HG02588 (cell line): ENCODE data around the gene TYMP.
"Not testable (repeated sequence)": the region's sequence is repeated elsewhere in the genome, so short reads cannot be mapped to it uniquely, and the experiment has no call there.

Experiments used
- ATAC-seq: cut with Tn5 transposase; IDR thresholded peaks from one replicate; pipeline ENCODE4 v1.9.1; 2021; ENCODE audit warnings: mild to moderate bottlenecking, moderate library complexity; ENCODE audit not compliant: unreplicated experiment

Gene TYMP

DNA sequence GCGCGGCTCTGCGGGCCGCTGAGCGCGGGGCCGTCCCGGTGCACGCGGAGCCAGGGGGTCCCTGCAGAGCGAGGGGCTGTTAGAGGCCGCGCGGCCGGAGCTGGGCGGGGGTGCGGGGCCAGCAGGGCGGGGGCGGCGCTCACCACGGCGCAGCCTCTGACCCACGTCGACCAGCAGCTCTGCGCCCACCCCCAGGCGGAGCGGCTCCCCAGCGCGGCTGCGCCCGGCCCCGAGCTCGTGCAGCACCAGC, 4.0 kb downstream of the TYMP start:
- ATAC-seq: peak; percentile 17

DNA sequence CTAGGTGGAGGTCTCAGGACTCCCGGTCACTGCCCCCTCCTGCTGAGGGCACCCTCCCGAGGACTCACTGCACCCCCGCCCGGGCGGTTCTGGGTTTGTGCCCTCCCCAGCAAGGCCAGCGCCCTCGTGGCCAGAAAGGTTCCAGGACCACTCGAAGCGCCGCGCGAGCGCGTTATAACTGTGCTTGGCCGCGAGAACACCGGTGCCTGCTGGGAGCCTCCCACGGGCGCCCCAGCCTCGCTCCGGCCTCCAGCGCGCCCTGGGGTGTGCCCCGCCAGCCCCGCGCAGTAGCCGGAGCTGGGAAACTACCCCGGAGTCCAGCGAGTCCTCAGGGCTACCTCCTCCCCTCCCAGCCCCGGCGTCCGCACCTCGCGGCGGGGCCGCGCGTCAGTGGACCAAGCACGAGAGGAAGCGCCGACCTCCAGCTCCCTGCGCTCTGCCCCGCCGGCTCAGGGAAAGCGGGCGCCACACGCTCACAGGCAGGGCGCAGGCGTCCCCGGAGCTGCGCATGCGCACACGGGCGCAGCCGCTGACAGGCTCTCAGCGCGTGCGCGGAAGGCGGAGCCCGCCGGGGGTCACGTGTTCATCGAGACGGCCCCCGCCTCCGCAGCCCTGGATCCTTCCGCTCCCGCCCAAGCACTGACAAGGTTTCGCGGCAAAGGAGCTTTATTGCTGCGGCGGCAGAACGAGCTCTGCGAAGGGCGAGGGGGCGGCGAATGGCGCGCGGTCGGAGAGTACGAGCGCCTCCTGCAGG, 4.5 kb downstream of the TYMP start, which contains the start of gene SCO2:
TSS of gene SCO2 (minus strand) at position 495 of the 754 bp plus-strand sequence. CDS start 1,187 bp downstream, outside the sequence.
- ATAC-seq: peak; percentile 37

DNA sequence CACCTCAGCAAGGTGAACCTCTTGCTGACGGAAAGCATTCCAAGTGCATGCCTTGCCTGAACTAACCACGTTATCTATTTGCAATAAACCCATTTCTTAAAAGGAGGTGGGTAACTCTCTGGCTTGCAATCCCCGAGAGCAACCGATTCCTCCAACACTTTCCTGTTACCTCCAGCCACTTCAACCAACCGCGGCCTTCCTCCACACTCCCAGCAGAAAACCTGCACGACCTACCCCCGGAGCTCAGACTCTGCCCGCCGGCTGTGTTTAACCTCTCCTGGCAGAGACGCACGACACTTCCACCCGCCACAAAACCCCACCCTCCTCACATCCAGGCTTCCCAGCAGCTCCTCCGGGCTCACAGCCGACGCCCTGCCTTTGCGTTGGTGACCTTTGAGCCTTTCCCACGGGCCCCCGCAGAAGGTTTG, 5.1 kb downstream of the TYMP start:
- ATAC-seq: no peak

DNA sequence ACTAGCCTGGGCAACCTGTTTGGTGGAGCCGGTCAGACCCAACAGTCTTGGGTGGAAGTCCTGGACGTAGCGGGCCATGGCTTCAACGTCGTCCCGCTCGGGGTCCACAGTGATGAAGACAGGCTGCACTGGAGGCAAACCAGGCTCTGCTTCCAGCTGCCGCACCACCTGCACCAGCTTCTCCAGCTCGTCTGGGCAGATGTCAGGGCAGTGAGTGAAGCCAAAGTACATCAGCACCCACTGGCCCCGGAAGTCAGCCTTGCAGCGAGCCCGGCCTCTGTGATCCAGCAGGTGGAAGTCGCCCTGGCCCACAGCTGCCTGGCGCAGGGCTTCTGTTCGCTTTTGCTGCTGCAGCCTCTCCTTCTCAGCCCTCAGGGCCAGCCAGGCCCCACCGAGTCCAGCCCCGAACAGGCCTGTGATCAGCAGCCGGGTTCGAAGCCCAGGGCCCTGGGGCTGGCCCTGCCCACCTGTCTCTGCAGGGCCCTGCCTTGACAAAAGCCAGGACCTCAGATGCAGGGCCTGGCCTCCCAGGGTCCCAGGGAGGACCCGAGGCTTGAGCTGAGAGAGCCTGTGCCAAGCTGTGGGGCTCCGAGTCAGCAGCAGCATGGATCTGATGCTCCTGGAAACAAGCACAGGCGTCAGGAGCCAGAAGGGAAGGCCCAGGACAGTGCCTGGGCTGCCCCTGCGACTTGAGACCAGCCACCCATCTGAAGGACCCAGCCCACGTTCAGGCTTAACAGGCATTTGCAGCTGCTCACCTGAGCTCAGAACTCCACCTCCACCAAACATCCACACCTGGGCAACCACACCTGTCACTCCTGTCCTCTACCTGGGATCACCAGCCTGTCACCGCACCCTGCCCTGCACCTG, 5.8 kb downstream of the TYMP start:
- ATAC-seq: no peak

DNA sequence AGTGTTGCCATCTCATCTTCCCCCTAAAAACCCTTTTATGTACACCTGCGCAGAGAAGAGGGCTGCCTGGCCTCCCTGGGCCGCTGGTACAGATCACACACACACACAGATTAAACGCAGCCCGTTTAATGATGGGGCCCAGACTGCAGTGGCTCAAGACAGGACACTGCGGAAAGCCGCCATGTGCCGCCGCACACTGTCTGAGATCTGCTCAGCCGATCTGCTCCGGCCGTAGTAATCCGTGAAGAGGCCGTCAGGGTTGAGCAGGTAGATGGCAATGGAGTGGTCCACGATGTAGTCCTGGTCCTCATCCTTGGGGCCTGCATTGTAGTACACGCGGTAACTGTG, 6.4 kb downstream of the TYMP start:
- ATAC-seq: no peak

DNA sequence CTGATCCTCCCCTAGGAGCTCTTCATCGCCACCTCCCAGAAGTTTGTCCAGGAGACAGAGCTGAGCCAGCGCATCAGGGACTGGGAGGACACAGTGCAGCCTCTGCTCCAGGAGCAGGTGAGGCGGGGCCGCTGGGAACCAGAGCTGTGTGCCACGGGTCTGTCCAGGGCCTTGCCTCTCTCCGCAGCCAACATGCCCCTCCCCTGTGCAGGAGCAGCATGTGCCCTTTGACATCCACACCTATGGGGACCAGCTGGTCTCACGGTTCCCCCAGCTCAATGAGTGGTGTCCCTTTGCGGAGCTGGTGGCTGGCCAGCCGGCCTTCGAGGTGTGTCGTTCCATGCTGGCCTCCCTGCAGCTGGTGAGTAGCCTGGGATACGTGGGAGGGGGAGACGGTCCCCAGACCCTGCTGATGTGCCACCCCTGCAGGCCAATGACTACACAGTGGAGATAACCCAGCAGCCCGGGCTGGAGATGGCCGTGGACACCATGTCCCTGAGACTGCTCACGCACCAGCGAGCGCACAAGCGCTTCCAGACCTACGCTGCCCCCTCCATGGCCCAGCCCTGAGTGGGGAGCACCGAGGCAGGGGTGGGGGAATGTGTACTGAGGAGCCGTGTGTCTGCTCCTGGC, 6.9 kb downstream of the TYMP start:
- no peak for ATAC-seq

DNA sequence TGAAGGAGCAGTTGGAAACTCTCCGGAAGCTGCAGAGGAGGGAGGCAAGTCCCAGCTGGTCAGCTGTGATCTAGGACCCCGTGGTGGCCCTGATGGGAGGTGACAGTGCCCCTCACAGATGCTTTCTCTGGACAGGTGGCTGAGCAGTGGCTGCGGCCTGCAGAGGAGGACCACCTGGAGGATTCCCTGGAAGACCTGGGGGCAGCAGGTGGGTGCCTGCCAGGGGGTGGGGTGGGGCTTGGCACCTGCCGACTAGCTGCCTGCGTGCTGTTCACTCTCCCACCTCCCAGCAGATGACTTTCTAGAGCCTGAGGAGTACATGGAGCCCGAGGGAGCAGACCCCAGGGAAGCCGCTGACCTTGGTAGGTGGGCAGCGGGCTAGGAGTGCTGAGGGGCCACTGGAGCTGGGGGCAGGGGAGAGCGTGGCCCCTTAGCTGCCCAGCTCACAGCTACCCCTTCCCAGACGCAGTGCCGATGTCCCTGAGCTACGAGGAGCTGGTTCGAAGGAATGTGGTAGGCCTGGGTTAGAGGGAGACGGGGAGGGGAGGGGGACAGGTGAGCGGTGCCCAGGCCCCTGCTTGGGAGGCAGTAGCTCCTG, 7.5 kb downstream of the TYMP start:
- ATAC-seq: no peak

DNA sequence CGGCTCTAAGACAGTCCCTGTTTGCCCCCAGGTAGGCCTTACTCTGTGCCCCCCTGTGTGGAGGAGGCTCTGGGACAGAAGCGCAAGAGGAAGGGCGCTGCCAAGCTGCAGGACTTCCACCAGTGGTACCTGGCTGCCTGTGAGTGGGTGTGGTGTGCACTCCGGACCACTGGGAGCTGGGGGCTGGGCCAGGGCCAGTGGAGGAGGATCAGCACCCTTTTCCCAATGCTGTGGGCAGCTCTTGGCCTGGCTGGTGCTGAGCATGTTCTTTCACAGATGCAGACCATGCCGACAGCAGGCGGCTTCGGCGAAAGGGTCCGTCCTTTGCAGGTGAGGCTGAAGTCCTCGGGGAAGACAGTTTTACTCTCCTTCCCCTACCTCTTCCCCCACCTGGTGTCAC, 8.1 kb downstream of the TYMP start:
- ATAC-seq: no peak

DNA sequence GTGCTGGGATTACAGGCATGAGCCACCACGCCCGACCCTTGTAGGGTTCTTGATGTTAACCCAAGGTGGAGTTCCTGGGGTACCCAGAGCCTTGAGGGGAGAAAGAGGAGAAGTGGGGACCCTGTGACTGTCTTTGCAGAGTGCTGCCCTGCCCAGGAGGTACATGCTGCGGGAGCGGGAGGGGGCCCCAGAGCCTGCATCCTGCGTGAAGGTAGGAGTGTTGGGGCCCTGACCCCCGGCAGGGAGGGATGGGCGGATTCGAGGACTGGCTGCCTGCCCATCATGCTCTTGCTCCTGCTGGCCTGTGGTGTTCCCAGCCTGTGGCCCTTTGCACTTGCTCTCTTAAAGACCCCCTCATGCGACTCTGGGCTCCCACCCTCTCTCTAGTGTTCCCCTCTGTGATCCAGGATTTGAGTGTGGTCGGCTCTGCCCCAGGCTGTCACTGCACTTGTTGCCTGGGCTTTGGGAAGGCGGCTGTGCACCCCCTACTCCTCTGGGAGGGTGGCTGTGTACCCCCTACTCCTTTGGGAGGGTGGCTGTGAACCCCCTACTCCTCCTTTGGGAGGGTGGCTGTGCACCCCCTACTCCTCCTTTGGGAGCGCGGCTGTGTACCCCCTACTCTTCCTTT, 8.9 kb downstream of the TYMP start:
- no peak for ATAC-seq

DNA sequence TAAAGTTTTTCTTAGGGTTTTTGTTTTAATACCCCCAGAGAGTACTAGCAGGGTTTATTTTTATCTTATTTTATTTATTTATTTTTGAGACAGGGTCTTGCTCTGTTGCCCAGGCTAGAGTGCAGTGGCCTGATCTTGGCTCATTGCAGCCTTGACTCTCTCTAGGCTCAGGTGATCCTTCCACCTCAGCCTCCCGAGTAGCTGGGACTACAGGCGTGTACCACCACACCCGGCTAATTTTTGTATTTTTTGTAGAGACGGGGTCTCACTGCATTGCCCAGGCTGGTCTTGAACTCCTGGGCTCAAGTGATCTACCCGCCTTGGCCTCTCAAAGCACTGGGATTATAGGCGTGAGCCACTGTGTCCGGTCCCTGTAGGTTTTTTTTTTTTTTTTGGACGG, 9.6 kb downstream of the TYMP start:
- ATAC-seq: not testable (repeated sequence)

DNA sequence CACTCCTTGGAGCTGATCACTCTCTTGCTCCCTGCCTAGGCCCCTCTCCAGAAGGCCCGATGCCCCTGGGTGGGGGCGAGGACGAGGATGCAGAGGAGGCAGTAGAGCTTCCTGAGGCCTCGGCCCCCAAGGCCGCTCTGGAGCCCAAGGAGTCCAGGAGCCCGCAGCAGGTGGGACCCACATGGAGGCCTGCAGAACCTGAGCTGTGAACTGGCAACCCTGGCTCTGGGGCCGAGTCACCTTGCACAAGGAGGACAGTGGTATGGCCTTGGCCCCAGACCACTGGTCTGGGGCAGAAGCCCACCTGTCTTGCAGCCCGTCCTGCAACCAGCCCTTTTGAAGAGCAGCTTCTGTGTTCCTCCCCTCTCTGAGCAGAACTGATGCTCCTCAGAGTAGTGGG, 10.7 kb downstream of the TYMP start:
- ATAC-seq: no peak

DNA sequence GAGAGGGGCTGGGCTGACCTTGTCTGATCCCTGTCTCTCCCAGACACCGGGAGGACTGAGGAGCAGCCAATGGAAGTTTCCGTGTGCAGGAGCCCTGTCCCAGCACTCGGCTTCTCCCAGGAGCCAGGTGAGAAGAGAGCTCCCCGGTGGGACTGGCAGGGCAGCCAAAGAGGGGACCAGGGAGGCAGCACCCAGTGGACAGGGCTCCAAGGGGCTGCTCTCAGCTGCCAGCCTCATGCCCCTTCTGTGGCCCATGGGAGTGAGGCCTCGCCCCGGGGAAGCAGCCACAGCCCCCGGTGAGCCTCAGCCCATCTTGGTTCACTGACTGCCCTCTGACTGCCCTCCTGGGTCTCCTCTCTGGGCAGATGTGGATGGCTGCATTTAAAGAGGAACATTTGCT, 11.2 kb downstream of the TYMP start:
- ATAC-seq: no peak

DNA sequence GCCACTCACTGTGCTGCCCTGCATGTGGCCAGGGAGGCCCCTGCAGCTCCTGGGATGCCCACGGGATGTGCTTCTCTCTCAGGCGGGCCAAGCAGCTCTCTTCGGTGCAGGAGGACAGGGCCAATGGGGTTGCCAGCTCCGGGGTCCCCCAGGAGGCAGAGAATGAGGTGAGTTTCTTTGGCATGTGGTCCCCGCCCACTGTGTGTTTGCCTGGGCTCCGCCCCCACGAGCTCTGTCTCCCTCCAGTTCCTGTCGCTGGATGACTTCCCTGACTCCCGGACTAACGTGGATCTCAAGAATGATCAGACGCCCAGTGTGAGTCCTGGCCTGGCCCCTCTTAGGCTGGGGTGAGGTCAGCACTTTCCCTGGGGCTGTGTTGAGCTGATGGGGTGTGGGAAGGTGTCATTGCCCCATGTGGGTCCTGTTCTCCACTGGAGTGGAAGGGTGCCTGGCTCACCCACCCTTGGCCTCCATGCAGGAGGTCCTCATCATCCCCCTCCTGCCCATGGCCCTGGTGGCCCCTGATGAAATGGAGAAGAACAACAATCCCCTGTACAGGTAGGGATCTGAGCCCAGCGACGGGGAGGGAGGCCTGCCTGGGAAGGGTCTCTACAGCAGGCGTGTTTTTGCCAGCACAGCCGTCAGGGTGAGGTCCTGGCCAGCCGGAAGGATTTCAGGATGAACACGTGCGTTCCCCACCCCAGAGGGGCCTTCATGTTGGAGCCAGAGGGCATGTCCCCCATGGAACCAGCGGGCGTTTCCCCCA, 12.1 kb downstream of the TYMP start:
- no peak for ATAC-seq

DNA sequence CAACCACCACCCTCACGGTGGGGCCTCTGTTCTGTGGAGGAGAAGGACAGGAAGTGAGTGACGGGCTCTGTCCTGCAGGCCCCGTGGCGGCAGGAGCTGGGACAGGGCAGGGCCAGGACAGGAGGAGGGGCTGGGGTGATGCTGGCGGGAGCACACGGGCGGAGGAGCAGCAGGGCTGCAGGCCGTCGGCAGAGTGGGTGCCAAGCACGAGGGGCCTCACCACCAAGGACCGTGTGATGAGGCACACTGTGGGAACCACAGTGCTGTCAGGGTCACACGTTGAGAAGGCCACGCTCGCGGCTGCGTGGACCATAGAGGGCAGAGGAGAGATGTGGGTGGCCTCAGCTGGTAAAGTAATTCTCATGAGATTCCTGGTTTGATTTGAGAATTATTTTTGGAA, 12.9 kb downstream of the TYMP start:
- ATAC-seq: no peak

DNA sequence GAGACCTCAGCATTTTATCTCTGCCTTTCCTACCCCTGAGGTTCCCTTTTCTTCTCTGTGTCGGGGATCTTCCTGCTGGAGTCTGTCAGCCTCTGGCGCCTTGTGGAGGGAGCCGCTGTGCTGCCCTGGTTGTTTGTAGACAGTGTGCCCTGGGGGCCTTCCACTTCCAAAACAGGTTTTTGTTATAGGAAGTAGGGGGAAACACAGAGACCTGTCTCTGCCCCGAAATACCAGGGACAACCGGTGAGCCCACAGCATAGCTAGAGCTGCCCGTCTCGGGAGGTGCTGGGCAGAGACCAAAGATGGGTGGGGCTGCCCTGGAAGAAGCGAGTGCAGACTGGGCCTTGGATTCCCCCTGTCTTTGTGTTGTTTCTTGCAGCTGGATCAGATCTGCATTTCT, 13.7 kb downstream of the TYMP start:
- no peak for ATAC-seq

DNA sequence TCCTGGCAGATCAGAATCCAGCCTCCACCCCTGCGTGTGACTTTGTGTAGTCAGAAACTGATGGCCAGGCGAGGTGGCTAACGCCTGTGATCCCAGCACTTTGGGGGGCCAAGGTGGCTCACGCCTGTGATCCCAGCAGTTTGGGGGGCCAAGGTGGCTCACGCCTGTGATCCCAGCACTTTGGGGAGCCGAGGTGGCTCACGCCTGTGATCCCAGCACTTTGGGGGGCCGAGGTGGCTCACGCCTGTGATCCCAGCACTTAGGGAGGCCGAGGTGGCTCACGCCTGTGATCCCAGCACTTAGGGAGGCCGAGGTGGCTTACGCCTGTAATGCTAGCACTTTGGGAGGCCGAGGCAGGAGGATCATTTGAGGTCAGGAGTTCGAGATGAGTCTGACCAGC, 16.6 kb downstream of the TYMP start:
- ATAC-seq: no peak

DNA sequence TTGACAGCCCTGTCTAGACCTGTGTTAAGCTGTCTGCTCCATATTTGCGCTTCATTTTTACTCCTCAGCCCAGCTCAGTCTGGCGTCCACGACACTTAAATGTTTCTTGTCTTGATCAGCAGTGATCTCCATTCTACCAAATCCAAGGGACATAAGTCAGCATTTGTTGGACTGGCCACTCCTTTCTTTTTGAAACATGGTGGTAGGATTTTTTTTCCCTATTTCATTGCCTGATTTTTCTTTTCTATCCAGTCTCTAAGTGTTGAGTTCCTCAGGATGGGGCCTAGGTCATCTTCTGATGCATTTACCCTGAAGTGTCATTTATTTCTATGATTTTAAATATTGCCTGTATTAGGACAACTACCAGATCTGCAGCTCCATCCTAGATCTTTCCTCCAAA, 20.9 kb downstream of the TYMP start:
- ATAC-seq: no peak

DNA sequence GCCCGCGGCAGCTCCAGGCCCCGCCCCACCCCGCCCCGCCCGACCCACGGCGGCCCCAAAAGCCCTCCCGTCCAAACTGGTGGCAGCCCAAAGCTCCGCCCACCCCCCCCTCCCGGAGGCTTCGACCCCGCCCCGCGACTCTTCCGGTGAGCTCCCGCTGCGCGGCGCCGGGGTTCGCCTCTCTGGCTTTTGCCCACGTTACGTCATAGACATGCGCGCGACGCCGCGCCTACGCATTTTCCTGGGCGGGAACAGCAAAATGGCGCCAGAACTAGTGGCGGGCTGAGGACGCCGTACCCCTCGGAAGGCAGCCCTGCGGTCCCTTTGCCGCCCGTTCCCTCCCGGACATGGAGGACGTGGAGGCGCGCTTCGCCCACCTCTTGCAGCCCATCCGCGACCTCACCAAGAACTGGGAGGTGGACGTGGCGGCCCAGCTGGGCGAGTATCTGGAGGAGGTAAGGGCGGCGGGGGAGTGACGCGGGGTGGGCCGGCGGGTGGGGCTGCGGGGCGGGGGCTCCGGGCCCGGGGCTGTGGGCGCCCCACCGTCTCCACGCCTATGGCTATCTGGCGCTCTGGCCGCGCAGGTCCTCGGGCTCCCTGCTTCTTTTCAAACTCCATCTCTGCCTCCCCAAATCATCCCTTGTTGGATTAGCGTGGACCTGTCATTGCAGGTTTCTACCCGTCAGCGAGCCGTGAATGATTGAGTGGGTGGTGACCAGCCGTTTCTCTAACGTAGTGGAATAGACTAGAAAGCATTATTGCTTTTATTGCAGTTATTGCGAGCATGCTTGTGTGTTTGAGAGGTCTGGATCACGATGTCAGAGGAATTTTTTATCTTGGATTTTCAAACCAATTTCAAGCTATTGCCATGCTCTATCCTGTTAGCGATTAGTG, 21.6 kb downstream of the TYMP start, which contains the start of gene NCAPH2:
TSS of gene NCAPH2 (plus strand) at position 234 of the 894 bp plus-strand sequence. CDS start at position 348, 114 bp downstream.
- ATAC-seq: peak; percentile 64

DNA sequence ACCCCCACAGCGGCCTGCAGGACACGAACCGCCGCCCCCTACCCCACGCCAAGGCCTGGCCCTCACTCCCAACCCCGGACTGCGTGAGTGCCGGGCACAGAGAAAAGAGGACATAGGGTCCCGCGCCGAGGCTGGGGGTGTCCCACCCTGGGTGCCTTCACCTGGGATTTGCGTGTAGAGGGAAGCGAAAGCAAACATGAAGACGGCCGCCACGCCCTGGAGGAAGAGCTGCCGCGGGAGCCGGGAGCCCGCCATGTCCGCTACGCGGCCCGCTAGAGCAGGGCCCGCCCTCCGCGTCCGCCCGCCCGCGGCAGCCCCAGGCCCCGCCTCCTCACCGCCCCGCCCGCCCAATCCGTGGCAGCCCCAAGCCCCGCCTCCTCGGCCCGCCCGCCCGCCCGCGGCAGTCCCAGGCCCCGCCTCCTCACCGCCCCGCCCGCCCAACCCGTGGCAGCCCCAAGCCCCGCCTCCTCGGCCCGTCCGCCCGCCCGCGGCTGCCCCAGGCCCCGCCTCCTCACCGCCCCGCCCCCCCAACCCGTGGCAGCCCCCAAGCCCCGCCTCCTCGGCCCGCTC, 22.3 kb downstream of the TYMP start, which contains the start of gene LMF2:
TSS of gene LMF2 (minus strand) at position 282 of the 570 bp plus-strand sequence. CDS start at position 255, 27 bp downstream.
- ATAC-seq: peak; percentile 47
